PC-3 (cell line): ENCODE results near the gene TMEM131.

Source experiments
- CTCF ChIP-seq: fragments of 300-600 bp; sonication (generic); conservative IDR thresholded peaks from 2 replicates; pipeline ENCODE4 v1.5.1; 2017; ENCODE audit warnings: antibody characterized with exemption, low read depth, mild to moderate bottlenecking, low read length
- EZH2 ChIP-seq: fragments of 300-600 bp; sonication (generic); IDR thresholded peaks from one replicate; pipeline ENCODE4 v1.6.1; 2017; ENCODE audit warnings: antibody characterized with exemption, mild to moderate bottlenecking, low read length; ENCODE audit not compliant: unreplicated experiment
- EZH2phosphoT487 ChIP-seq: fragments of 300-600 bp; sonication (generic); IDR thresholded peaks from 2 replicates; pipeline ENCODE4 v1.6.1; 2018; ENCODE audit warnings: mild to moderate bottlenecking, antibody characterized with exemption, low read length, borderline replicate concordance

- TF ChIP-seq CTCF (no peak), EZH2phosphoT487 (no peak), EZH2 (no peak)
Observed at GRCh38 chr2:97870396-97870843, 125.3 kb downstream of the TMEM131 start.
